Left forelimb (tissue), 1 donor: ENCODE measurements around the gene CD3G.
"Not testable (repeated sequence)": the region's sequence is repeated elsewhere in the genome, so short reads cannot be mapped to it uniquely, and the experiment has no call there.

ENCODE experiments used
- DNase-seq: peaks from one replicate; pipeline ENCODE4 v3.0.0-alpha.2; 2018; ENCODE audit warnings: low spot score

Gene CD3G

DNA sequence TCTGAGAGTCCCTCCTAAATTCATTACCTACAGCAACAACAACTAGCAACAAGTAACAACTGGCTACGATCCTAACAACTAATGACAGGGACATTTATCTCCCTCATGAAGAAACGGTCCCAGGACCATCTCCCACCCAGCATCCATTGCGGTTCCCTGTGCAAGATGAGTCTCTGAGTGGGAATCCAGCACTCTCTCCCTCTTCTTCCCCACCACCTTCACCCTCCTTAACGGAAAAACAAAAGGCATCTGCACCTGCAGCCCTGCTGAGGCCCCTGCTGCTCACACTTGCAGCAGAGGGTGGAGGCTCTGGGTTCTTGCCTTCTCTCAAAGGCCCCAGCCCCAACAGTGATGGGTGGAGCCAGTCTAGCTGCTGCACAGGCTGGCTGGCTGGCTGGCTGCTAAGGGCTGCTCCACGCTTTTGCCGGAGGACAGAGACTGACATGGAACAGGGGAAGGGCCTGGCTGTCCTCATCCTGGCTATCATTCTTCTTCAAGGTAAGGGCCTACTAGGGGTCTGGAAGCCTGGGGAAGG is at the start of gene CD3G:
CD3G (plus strand) TSS at position 364 of the 535 bp plus-strand sequence; CDS start at position 444, 80 bp downstream.
- no peak for DNase-seq

DNA sequence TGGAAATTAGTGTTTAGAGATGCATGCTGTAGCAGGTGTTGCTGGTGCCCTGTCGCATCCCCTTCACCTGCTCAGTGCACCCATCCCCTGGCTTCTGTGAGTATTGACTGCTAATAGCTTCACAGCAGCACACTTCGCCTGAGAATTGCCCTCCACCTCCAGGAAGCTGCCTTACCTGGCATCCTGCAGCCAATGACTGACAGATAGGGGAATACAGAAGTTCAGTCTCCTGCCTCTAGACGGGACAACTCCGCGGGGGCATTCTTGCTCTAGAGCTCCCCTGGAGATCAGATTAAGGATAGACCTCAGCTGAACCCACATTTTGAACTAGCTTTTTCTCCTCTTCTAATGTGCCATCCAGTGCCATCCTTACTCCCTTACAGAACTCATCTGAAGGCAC is 48.9 kb upstream of the CD3G start:
- DNase-seq = no peak

DNA sequence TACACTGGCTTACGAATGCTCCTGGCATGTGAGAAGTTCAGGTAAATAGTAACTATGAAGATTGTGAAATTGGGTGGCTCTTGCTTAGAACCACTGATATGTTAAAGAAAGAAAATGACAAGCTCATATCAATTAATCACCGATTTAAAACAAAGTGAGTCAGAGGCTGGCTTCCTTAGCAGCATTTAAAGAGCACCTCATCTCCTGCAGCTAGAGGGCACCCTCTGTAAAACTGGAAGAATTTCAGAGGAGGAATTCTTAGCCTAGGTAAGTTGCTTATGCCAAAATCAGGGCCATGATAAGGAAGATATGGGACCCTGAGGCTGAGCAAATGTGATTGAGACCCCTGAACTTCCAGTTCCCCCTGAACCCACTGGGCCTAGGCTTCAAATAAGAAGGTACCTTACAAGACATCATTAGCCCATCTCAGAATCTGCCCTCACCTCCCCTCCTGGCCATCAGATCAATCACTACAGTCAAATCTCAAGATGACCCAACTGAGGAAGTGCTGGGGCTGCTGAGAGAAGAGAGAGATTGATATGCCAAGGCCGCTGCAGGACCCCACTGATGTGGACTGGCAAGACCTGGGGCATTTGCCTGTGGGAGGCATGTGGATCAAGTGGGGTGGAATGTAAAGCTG is 48.2 kb upstream of the CD3G start:
- DNase-seq = no peak

GRCh38 chr11:118301600-118302195 is 42.4 kb upstream of the CD3G start:
- no peak for DNase-seq

GRCh38 chr11:118304227-118304567 is 39.9 kb upstream of the CD3G start:
- no peak for DNase-seq

- DNase-seq = no peak
These were observed 39.4 kb upstream of the CD3G start, which contains the start of gene CD3E for GRCh38 chr11:118304568-118305248. TSS of gene CD3E (plus strand) at chr11:118304730. CDS start at chr11:118304953, 223 bp downstream.

DNA sequence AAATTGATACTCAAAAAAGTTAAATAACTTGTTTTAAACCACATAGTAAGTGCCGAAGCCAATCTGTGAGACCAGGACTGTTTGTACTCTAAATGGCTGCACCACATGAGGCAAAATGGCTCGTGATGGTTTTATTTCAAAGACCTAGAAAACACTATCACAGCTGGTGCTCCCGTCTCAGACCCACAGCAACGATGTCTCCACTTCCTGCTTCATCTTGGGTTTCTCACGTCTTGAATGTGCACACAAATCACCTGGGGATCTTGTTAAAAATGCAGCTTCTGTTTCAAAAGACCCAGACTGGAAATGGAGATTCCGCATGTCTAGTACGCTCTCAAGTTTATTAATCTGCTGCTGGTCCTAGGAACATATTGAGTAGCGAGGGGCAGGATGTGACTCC is 38.4 kb upstream of the CD3G start:
- no peak for DNase-seq

GRCh38 chr11:118306556-118306955 is 37.6 kb upstream of the CD3G start:
- no peak for DNase-seq

- DNase-seq = not testable (repeated sequence)
These were observed 35.1 kb upstream of the CD3G start for GRCh38 chr11:118308995-118309528.

DNA sequence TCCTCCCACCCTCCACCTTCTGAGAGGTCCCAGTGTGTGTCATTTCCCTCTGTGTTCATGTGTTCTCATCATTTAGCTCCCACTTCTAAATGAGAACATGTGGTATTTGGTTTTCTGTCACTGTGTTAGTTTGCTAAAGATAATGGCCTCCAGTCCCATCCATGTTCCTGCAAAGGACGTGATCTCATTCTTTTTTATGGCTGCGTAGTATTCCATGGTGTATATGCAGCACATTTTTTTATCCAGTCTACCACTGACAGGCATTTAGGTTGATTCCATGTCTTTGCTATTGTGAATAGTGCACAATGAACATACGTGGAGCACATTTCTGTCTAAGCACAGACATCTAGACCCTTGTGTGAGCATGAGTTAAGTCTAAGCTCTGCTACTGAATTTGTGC is 33.9 kb upstream of the CD3G start:
- DNase-seq = no peak

DNA sequence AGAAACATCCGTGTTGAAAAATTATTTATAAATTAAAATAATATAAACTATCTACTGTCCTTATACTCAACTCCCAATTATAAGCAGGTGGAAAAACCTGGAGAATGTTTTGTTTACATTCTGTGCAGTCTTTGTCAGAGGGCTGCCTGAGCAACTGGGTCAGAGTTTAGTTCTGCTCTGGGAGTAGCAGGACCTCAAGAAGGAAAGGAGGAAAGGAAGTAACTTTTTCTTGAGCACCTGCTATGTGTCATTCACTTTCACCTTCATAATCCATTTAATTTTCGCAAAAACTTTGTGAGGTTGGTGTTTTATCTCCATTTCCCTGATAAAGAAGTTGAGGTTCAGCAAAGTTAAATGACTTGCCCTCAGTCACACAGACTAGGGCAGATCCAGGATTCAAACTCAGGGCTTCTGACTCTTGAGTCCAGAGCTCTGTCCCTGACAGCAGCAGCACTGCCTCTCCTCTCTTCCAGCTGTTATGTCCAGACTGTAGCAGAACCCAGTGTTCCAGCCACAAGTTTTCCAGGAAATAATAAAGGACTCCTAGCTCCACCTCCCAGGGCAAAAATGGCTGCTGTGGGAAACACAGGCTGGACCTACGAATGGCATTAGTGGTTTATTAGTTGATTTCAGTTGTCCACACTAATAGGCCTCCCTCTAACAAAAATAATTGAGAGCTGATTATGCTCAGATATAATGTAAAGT is 33.2 kb upstream of the CD3G start:
- DNase-seq = no peak

- no peak for DNase-seq
These were observed 32.6 kb upstream of the CD3G start for GRCh38 chr11:118311518-118311917.

- DNase-seq = no peak
These were observed 31.8 kb upstream of the CD3G start for GRCh38 chr11:118312328-118312727.

DNA sequence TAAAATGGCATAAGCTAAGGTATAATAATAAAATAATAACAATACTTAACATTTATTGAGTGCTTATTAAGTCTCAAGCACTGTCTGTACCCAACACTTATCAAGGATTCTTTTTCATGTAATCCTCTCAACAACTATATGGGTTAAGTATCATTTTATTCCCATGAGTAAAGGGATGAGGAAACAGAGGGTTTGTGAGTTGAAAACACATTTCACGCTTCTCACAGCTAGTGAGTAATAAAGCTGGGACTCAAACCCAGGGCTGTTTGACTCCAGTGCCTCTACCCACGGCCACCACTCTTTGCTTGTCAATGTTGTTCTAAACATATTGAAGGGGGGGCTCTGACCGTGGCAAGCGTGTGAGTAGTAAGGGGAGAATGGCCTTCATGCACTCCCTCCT is 30.9 kb upstream of the CD3G start:
- no peak for DNase-seq

DNA sequence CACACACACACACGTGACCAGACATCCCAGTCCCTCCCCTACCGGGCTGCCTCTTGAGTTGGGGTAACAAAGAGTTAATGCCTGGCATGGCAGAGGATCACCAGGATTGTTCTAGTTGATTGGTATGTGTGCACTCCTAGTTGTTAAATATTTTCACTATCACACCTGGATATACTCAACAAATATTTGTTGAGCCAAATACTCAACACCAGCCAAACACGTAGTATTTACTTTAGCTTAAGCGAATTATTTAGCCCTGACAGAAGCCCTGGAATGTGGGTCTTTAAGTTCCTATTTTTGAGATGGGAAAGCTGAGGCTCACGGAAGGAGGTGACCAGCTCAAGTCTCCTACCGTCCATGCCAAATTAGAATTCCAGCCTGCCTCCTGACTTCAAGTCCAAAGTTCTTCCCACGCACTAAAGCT is 29.1 kb upstream of the CD3G start:
- DNase-seq = no peak

- DNase-seq = no peak
These were observed 26.0 kb upstream of the CD3G start for GRCh38 chr11:118318124-118318523.

- DNase-seq = no peak
These were observed 25.4 kb upstream of the CD3G start for GRCh38 chr11:118318581-118319336.

- DNase-seq = no peak
These were observed 24.8 kb upstream of the CD3G start for GRCh38 chr11:118319337-118319707.

DNA sequence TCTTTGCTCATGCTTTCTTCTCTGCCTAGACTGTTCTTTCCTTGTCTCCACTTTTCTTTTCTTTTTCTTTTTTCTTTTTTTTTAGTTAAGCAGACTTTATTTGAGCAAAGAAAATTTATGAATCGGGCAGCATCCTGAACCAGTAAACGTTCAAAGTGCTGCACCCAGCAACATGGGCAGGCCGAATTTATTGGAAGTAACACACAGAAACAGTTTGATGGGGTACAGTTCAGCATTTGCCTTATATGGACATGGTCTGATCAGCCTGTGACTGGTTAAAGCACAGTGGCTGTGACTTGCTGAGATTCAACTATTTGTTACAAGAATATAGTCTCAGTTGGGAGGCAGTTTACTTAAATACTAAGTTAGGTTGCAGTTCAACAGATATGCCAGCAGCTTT is 23.6 kb upstream of the CD3G start:
- DNase-seq = no peak

GRCh38 chr11:118321386-118322082 is 22.6 kb upstream of the CD3G start:
- no peak for DNase-seq

DNA sequence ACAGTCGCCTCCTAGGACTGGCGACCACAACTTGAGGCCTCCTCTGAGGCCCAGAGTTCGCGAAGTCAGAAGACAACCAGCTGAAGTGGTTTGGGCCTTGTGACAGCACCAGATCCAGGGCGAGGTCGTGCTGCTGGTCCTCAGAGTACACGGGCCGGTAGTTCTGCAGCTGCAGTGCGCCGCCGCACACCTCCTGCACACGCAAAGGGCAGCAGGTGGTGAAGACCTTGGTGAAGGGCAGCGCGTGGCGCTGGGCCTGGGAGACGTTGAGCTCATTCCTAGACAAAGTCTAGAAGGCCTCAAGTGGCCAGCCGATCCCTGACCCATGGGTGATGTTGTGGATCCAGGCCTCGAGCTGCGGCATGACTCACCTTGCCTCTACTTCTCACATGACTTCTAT is 21.4 kb upstream of the CD3G start:
- DNase-seq = no peak
